Breast epithelium (tissue), 4 donors: Measurements from ENCODE around the gene ST8SIA5. TPM values are rescaled to one million over a fixed set of nuclear protein-coding genes. Genes with fewer than 3 reads are reported as not detected.

ENCODE experiments used
- DNase-seq, 2 donors: peaks; one replicate each; pipeline ENCODE4 v3.0.0-alpha.2; 2019; ENCODE audit warnings: low spot score in 2 of 2
- H3K27ac ChIP-seq, 2 donors: fragments of 200-600 bp; sonication (generic) in 1 of 2; one replicate each; pipeline ENCODE4 v1.5.1; 2016 to 2019; ENCODE audit warnings: mild to moderate bottlenecking in 1 of 2
- H3K27me3 ChIP-seq, 2 donors: fragments of 200-600 bp; sonication (generic) in 1 of 2; one replicate each; pipeline versions ENCODE4 v1.5.1 to v1.6.0; 2017 to 2019; ENCODE audit warnings: control low read depth in 1 of 2, mild to moderate bottlenecking in 1 of 2
- H3K36me3 ChIP-seq: fragments of 200-600 bp; one replicate; pipeline ENCODE4 v1.5.1; 2019
- H3K4me1 ChIP-seq, 2 donors: fragments of 200-600 bp; sonication (generic); one replicate each; pipeline ENCODE4 v1.5.1; 2016 to 2019; ENCODE audit warnings: control low read depth in 1 of 2
- H3K4me3 ChIP-seq, 3 donors: fragments of 200-600 bp; sonication (generic); 1 replicate in 2 of 3; 2 replicates in 1 of 3; pipeline ENCODE4 v1.5.1; 2016 to 2019; ENCODE audit warnings: mild to moderate bottlenecking in 3 of 3, moderate library complexity in 2 of 3
- H3K9me3 ChIP-seq, 2 donors: fragments of 200-600 bp; sonication (generic) in 1 of 2; one replicate each; pipeline ENCODE4 v1.5.1; 2016 to 2019; ENCODE audit warnings: control low read depth in 1 of 2
- CTCF ChIP-seq, 3 donors: fragments of 450-650 bp; IDR thresholded peaks; one replicate each; pipeline ENCODE4 v1.5.1; 2016 to 2017; ENCODE audit warnings: antibody characterized with exemption in 3 of 3, mild to moderate bottlenecking in 3 of 3, moderate library complexity in 3 of 3
- POLR2A ChIP-seq: fragments of 450-650 bp; IDR thresholded peaks from one replicate; pipeline ENCODE4 v1.6.1; 2016; ENCODE audit warnings: antibody characterized with exemption, mild to moderate bottlenecking, moderate library complexity
- POLR2AphosphoS5 ChIP-seq, 3 donors: sonication (generic); formaldehyde crosslinking; IDR thresholded peaks; one replicate each; pipeline ENCODE4 v1.6.1; 2017; ENCODE audit warnings: antibody characterized with exemption in 3 of 3
- intact Hi-C: fragments of 100-400 bp; cut with DNase I; formaldehyde crosslinking; loops from one replicate; pipeline ENCODE4 v1.15.1; 2023; ENCODE audit warnings: low total_unique reads
- total RNA-seq, 3 donors: library from RNA; depleted of rRNA; stranded (reverse); fragments of >200 nt; gene quantifications; one replicate each; pipeline ENCODE4 v1.1.0, GENCODE V29; 2016

ST8SIA5 gene
- total RNA-seq, 3 donors from 2014 or later = 0.29 to 0.33 TPM; not detected in 1

- no peak overlapping the region for H3K27ac ChIP-seq
- H3K36me3 ChIP-seq = no peaks in the 10 kb centered on the region
- no peaks in the 10 kb centered on the region for H3K9me3 ChIP-seq
- no peak for DNase-seq
- no peaks in the 10 kb centered on the region for H3K27me3 ChIP-seq
- intact Hi-C loops = no loop called here
- no peak overlapping the region for H3K4me3 ChIP-seq
- no peak for TF ChIP-seq POLR2AphosphoS5 (IDR thresholded peaks at IDR 0.05)
- no peaks in the 10 kb centered on the region for H3K4me1 ChIP-seq
Measured at GRCh38 chr18:46678785-46679399, 78.0 kb downstream of the ST8SIA5 start.

GRCh38 chr18:46678041-46678440, 78.8 kb downstream of the ST8SIA5 start:
- DNase-seq = no peak
- TF ChIP-seq CTCF (IDR thresholded peaks at IDR 0.05) (no peak), POLR2AphosphoS5 (IDR thresholded peaks at IDR 0.05) (no peak), POLR2A (no peak)
- no peaks in the 10 kb centered on the region for H3K4me1 ChIP-seq
- intact Hi-C loops = no loop called here
- no peaks in the 10 kb centered on the region for H3K36me3 ChIP-seq
- H3K9me3 ChIP-seq = no peaks in the 10 kb centered on the region
- H3K4me3 ChIP-seq = no peak overlapping the region
- H3K27me3 ChIP-seq = no peaks in the 10 kb centered on the region
- no peak overlapping the region for H3K27ac ChIP-seq

GRCh38 chr18:46677611-46678010, 79.2 kb downstream of the ST8SIA5 start:
- no peak for DNase-seq
- Histone ChIP-seq H3K27me3 (no peaks in the 10 kb centered on the region), H3K4me3 (no peak overlapping the region), H3K9me3 (no peaks in the 10 kb centered on the region), H3K4me1 (no peaks in the 10 kb centered on the region), H3K27ac (no peak overlapping the region), H3K36me3 (no peaks in the 10 kb centered on the region)
- TF ChIP-seq POLR2AphosphoS5 (IDR thresholded peaks at IDR 0.05) (no peak), CTCF (IDR thresholded peaks at IDR 0.05) (no peak), POLR2A (no peak)
- intact Hi-C loops = no loop called here

GRCh38 chr18:46676182-46676835, 80.5 kb downstream of the ST8SIA5 start:
- H3K36me3 ChIP-seq = no peaks in the 10 kb centered on the region
- no peaks in the 10 kb centered on the region for H3K4me1 ChIP-seq
- H3K9me3 ChIP-seq = no peaks in the 10 kb centered on the region
- no peak overlapping the region for H3K27ac ChIP-seq
- no peak for DNase-seq
- no peaks in the 10 kb centered on the region for H3K27me3 ChIP-seq
- no peak for TF ChIP-seq CTCF (IDR thresholded peaks at IDR 0.05)
- TF ChIP-seq POLR2A = no peak
- TF ChIP-seq POLR2AphosphoS5 (IDR thresholded peaks at IDR 0.05) = no peak
- H3K4me3 ChIP-seq = no peak overlapping the region
- intact Hi-C loops = no loop called here

GRCh38 chr18:46675112-46675511, 81.7 kb downstream of the ST8SIA5 start:
- intact Hi-C loops = no loop called here
- no peak for DNase-seq
- no peaks in the 10 kb centered on the region for H3K4me1 ChIP-seq
- no peak for TF ChIP-seq POLR2A
- H3K27ac ChIP-seq = no peak overlapping the region
- no peaks in the 10 kb centered on the region for H3K36me3 ChIP-seq
- no peak overlapping the region for H3K4me3 ChIP-seq
- H3K27me3 ChIP-seq = no peaks in the 10 kb centered on the region
- no peaks in the 10 kb centered on the region for H3K9me3 ChIP-seq

GRCh38 chr18:46672062-46672970, 84.5 kb downstream of the ST8SIA5 start:
- H3K36me3 ChIP-seq = no peaks in the 10 kb centered on the region
- TF ChIP-seq POLR2AphosphoS5 (IDR thresholded peaks at IDR 0.05) (no peak), POLR2A (no peak), CTCF (IDR thresholded peaks at IDR 0.05) (no peak)
- DNase-seq = no peak
- no peaks in the 10 kb centered on the region for H3K9me3 ChIP-seq
- no peaks in the 10 kb centered on the region for H3K4me1 ChIP-seq
- no peak overlapping the region for H3K27ac ChIP-seq
- intact Hi-C loops = no loop called here
- H3K4me3 ChIP-seq = no peak overlapping the region
- H3K27me3 ChIP-seq = no peaks in the 10 kb centered on the region
